HG03432 (cell line): Measurements from ENCODE around the gene FAM228A.
A peak's percentile ranks its signal among the peaks of the same experiment; 100 is the strongest.
"Not testable (repeated sequence)": the region's sequence is repeated elsewhere in the genome, so short reads cannot be mapped to it uniquely, and the experiment has no call there.

ENCODE experiments used
- ATAC-seq: cut with Tn5 transposase; IDR thresholded peaks from one replicate; pipeline ENCODE4 v1.9.1; 2021; ENCODE audit warnings: mild to moderate bottlenecking, moderate library complexity; ENCODE audit not compliant: unreplicated experiment

Gene FAM228A

GRCh38 chr2:24174851-24175277 lies at the start of gene FAM228A:
FAM228A (plus strand) TSS chr2:24175053; CDS start chr2:24175481, 428 bp downstream.
- no peak for ATAC-seq

GRCh38 chr2:24125956-24126355 lies 48.9 kb upstream of the FAM228A start:
- no peak for ATAC-seq

GRCh38 chr2:24132543-24132942 lies 42.3 kb upstream of the FAM228A start:
- ATAC-seq, result no peak

- not testable (repeated sequence) for ATAC-seq
Observed at GRCh38 chr2:24140305-24140704, 34.5 kb upstream of the FAM228A start.

GRCh38 chr2:24147364-24147763 lies 27.5 kb upstream of the FAM228A start:
- no peak for ATAC-seq

- no peak for ATAC-seq
Observed at GRCh38 chr2:24152413-24153197, 22.2 kb upstream of the FAM228A start.

GRCh38 chr2:24153478-24153877 lies 21.4 kb upstream of the FAM228A start:
- no peak for ATAC-seq

GRCh38 chr2:24158131-24158530 lies 16.7 kb upstream of the FAM228A start:
- no peak for ATAC-seq

- no peak for ATAC-seq
Observed at GRCh38 chr2:24159708-24160107, 15.1 kb upstream of the FAM228A start.

GRCh38 chr2:24160761-24161160 lies 14.1 kb upstream of the FAM228A start:
- ATAC-seq, result no peak

GRCh38 chr2:24162494-24162893 lies 12.4 kb upstream of the FAM228A start:
- no peak for ATAC-seq

GRCh38 chr2:24163186-24163585 lies 11.7 kb upstream of the FAM228A start:
- ATAC-seq, result no peak

- no peak for ATAC-seq
Observed at GRCh38 chr2:24163601-24164000, 11.3 kb upstream of the FAM228A start.

GRCh38 chr2:24164416-24164973 lies 10.4 kb upstream of the FAM228A start:
- ATAC-seq, result peak; percentile 69

GRCh38 chr2:24169023-24169422 lies 5.8 kb upstream of the FAM228A start:
- ATAC-seq, result no peak

- ATAC-seq, result no peak
Observed at GRCh38 chr2:24175631-24176187, 856 bp downstream of the FAM228A start.

- ATAC-seq, result no peak
Observed at GRCh38 chr2:24176326-24176725, 1.5 kb downstream of the FAM228A start.

GRCh38 chr2:24179683-24180082 lies 4.8 kb downstream of the FAM228A start:
- ATAC-seq, result no peak

- ATAC-seq, result no peak
Observed at GRCh38 chr2:24181849-24182248, 7.0 kb downstream of the FAM228A start.

- ATAC-seq, result no peak
Observed at GRCh38 chr2:24182507-24182906, 7.7 kb downstream of the FAM228A start.

- no peak for ATAC-seq
Observed at GRCh38 chr2:24183366-24184069, 8.7 kb downstream of the FAM228A start.

- ATAC-seq, result no peak
Observed at GRCh38 chr2:24189551-24189950, 14.7 kb downstream of the FAM228A start.
